H1 (cell line): Measurements from ENCODE around the gene ITGB5. TPM values are rescaled to one million over a fixed set of nuclear protein-coding genes. Genes with fewer than 3 reads are reported as not detected.

Experiments
- CTCF ChIA-PET: fragments of 300-600 bp; sonication (Branson Sonifier 250); formaldehyde crosslinking; loops from one replicate; lab custom pipeline; 2021; ENCODE audit not compliant: partially characterized antibody; lab: Charles Lee
- POLR2A ChIA-PET: fragments of 300-600 bp; sonication (Branson Sonifier 250); formaldehyde crosslinking; loops from one replicate; lab custom pipeline; 2021; ENCODE audit warnings: inconsistent platforms; ENCODE audit not compliant: partially characterized antibody; lab: Charles Lee
- DNase-seq, 2 experiments: peaks; one replicate each; pipeline versions ENCODE4 v3.0.0 to v3.0.0-alpha.2; 2010 to 2022; ENCODE audit warnings: low spot score in 2 of 2, low read depth in 1 of 2, mixed read lengths in 1 of 2
- FAIRE-seq: peaks from 2 replicates; lab custom pipeline; 2011; peaks lifted over from hg19 to GRCh38; lab: Jason Lieb, UNC
- H2AFZ ChIP-seq: 2 replicates; pipeline ENCODE4 v1.8.1; 2012; ENCODE audit warnings: low read length, inconsistent platforms
- H2AK5ac ChIP-seq: 2 replicates; pipeline ENCODE4 v1.6.1; 2013; ENCODE audit warnings: low read depth, low read length
- H2BK120ac ChIP-seq: replicated peaks from 2 replicates; pipeline ENCODE3; 2013; ENCODE audit warnings: low read depth, low read length, inconsistent platforms
- H2BK12ac ChIP-seq: 2 replicates; pipeline ENCODE4 v1.6.1; 2013; ENCODE audit warnings: low read depth, low read length
- H2BK15ac ChIP-seq: 2 replicates; pipeline ENCODE4 v1.6.1; 2013; ENCODE audit warnings: low read length
- H2BK20ac ChIP-seq: 2 replicates; pipeline ENCODE4 v1.6.1; 2013; ENCODE audit warnings: low read length
- H2BK5ac ChIP-seq: 2 replicates; pipeline ENCODE4 v1.6.1; 2013; ENCODE audit warnings: low read depth, low read length
- H3K14ac ChIP-seq: 2 replicates; pipeline ENCODE4 v1.6.1; 2013; ENCODE audit warnings: inconsistent platforms; ENCODE audit not compliant: insufficient read length
- H3K18ac ChIP-seq: 2 replicates; pipeline ENCODE4 v1.6.1; 2013; ENCODE audit warnings: low read length; ENCODE audit errors: extremely low read depth
- H3K23ac ChIP-seq: 2 replicates; pipeline ENCODE4 v1.6.1; 2013; ENCODE audit warnings: inconsistent platforms; ENCODE audit not compliant: insufficient read length
- H3K23me2 ChIP-seq: 2 replicates; pipeline ENCODE4 v1.6.1; 2013; ENCODE audit warnings: low read depth, low read length
- H3K27ac ChIP-seq: 2 replicates; pipeline ENCODE4 v1.6.1; 2011; ENCODE audit warnings: low read depth, low read length, inconsistent platforms
- H3K27me3 ChIP-seq, 4 experiments: replicated peaks in 1 of 4; 1 replicate in 1 of 4; 2 replicates in 3 of 4; pipeline versions ENCODE4 v1.6.1 to v1.8.1; 2011 to 2013; ENCODE audit warnings: low read length in 3 of 4, mild to moderate bottlenecking in 3 of 4, inconsistent platforms in 2 of 4, mixed read lengths in 2 of 4, moderate library complexity in 1 of 4; ENCODE audit not compliant: control insufficient read depth in 3 of 4, insufficient read depth in 3 of 4; ENCODE audit errors: extremely low read depth in 1 of 4
- H3K36me3 ChIP-seq, 4 experiments: 2 replicates each; pipeline versions ENCODE4 v1.6.1 to v1.8.1; 2011 to 2013; ENCODE audit warnings: mild to moderate bottlenecking in 4 of 4, low read length in 3 of 4, moderate library complexity in 2 of 4, control low read depth in 1 of 4, inconsistent platforms in 1 of 4; ENCODE audit not compliant: insufficient read depth in 4 of 4, control insufficient read depth in 2 of 4
- H3K4ac ChIP-seq: replicated peaks from 2 replicates; pipeline ENCODE3; 2013; ENCODE audit warnings: low read length, low read depth, mixed read lengths, inconsistent platforms; ENCODE audit not compliant: insufficient read length
- H3K4me1 ChIP-seq, 4 experiments: replicated peaks in 1 of 4; 1 replicate in 1 of 4; 2 replicates in 3 of 4; pipeline versions ENCODE4 v1.6.1 to v1.8.1; 2011 to 2013; ENCODE audit warnings: low read length in 3 of 4, inconsistent platforms in 2 of 4, mixed read lengths in 1 of 4; ENCODE audit not compliant: insufficient read depth in 4 of 4, control insufficient read depth in 3 of 4
- H3K4me2 ChIP-seq, 2 experiments: 2 replicates each; pipeline versions ENCODE4 v1.6.1 to v1.8.1; 2011 to 2013; ENCODE audit warnings: low read depth in 2 of 2, low read length in 2 of 2, control low read depth in 1 of 2, inconsistent platforms in 1 of 2, mild to moderate bottlenecking in 1 of 2; ENCODE audit not compliant: insufficient read depth in 1 of 2
- H3K4me3 ChIP-seq, 4 experiments: fragments of 200-600, 300-600 bp in 1 of 4; sonication (generic), shearing (Covaris generic), sonication (Bioruptor Twin) in 1 of 4; 2 replicates each; pipeline versions ENCODE4 v1.5.1 to v1.8.1; 2011 to 2016; ENCODE audit warnings: low read length in 4 of 4, low read depth in 3 of 4, control low read depth in 2 of 4, inconsistent platforms in 2 of 4, mild to moderate bottlenecking in 2 of 4, mixed read lengths in 1 of 4, moderate library complexity in 1 of 4; ENCODE audit not compliant: insufficient read depth in 2 of 4; ENCODE audit errors: extremely low read depth in 1 of 4
- H3K56ac ChIP-seq: replicated peaks from 2 replicates; pipeline ENCODE3; 2013; ENCODE audit warnings: low read depth, mild to moderate bottlenecking, mixed read lengths, low read length, inconsistent platforms; ENCODE audit not compliant: insufficient read length
- H3K79me1 ChIP-seq: 2 replicates; pipeline ENCODE4 v1.6.1; 2013; ENCODE audit warnings: low read depth, low read length, control low read depth
- H3K79me2 ChIP-seq, 2 experiments: 2 replicates each; pipeline versions ENCODE4 v1.6.1 to v1.8.1; 2012 to 2013; ENCODE audit warnings: low read length in 2 of 2, mild to moderate bottlenecking in 2 of 2, inconsistent platforms in 1 of 2; ENCODE audit not compliant: insufficient read depth in 2 of 2, control insufficient read depth in 1 of 2
- H3K9ac ChIP-seq, 4 experiments: replicated peaks in 1 of 4; 1 replicate in 1 of 4; 2 replicates in 3 of 4; pipeline versions ENCODE4 v1.6.1 to v1.8.1; 2011 to 2013; ENCODE audit warnings: low read depth in 3 of 4, low read length in 3 of 4, control low read depth in 2 of 4, mild to moderate bottlenecking in 2 of 4, moderate library complexity in 2 of 4, inconsistent platforms in 1 of 4; ENCODE audit errors: extremely low read depth in 1 of 4
- H3K9me3 ChIP-seq, 2 experiments: 2 replicates each; pipeline versions ENCODE4 v1.6.1 to v1.8.1; 2012 to 2013; ENCODE audit warnings: mild to moderate bottlenecking in 2 of 2, moderate library complexity in 2 of 2, control low read depth in 1 of 2, inconsistent platforms in 1 of 2, low read depth in 1 of 2, low read length in 1 of 2, mixed read lengths in 1 of 2; ENCODE audit not compliant: insufficient read depth in 2 of 2
- H4K20me1 ChIP-seq, 2 experiments: replicated peaks in 1 of 2; 2 replicates each; pipeline versions ENCODE3 to v1.8.1; 2011 to 2013; ENCODE audit warnings: inconsistent platforms in 2 of 2, low read length in 2 of 2, mild to moderate bottlenecking in 1 of 2; ENCODE audit not compliant: insufficient read depth in 2 of 2, control insufficient read depth in 1 of 2
- H4K5ac ChIP-seq: 2 replicates; pipeline ENCODE4 v1.6.1; 2013; ENCODE audit warnings: low read length, low read depth, mixed read lengths, inconsistent platforms; ENCODE audit not compliant: insufficient read length
- H4K8ac ChIP-seq: 2 replicates; pipeline ENCODE4 v1.8.0; 2013; ENCODE audit warnings: mild to moderate bottlenecking, moderate library complexity, low read length, inconsistent platforms; ENCODE audit not compliant: insufficient read depth; ENCODE audit errors: extremely low read depth
- H4K91ac ChIP-seq: replicated peaks from 2 replicates; pipeline ENCODE3; 2013; ENCODE audit warnings: low read length, mixed read lengths, inconsistent platforms; ENCODE audit not compliant: insufficient read length
- KDM4A ChIP-seq: IDR thresholded peaks from one replicate; pipeline ENCODE4 v1.7.1; 2012; ENCODE audit warnings: low read depth, mild to moderate bottlenecking, moderate library complexity, low read length, inconsistent platforms; ENCODE audit not compliant: severe bottlenecking
- NRF1 ChIP-seq: IDR thresholded peaks from 2 replicates; pipeline ENCODE4 v1.6.1; 2011; ENCODE audit warnings: mild to moderate bottlenecking, low read depth, low read length, improper control_type of control experiment
- RAD21 ChIP-seq, 2 experiments: IDR thresholded peaks in 1 of 2; conservative IDR thresholded peaks in 1 of 2; 2 replicates each; pipeline ENCODE4 v1.6.1; 2011; ENCODE audit warnings: low read depth in 2 of 2, low read length in 2 of 2, improper control_type of control experiment in 1 of 2, inconsistent platforms in 1 of 2, mild to moderate bottlenecking in 1 of 2, moderate library complexity in 1 of 2
- SIX5 ChIP-seq: IDR thresholded peaks from 2 replicates; pipeline ENCODE4 v1.6.1; 2011; ENCODE audit warnings: mild to moderate bottlenecking, low read depth, low read length
- WGBS, 2 experiments: shearing (Covaris generic) in 1 of 2; methylation state at CpG; one replicate each; pipeline versions ENCODE4 v1.1.6 to v1.1.7; 2013 to 2015; ENCODE audit warnings: low lambda C conversion rate in 2 of 2, mixed read lengths in 2 of 2, inconsistent platforms in 1 of 2, low coverage in 1 of 2, missing lambda C conversion rate in 1 of 2; ENCODE audit not compliant: insufficient replicate concordance in 2 of 2, insufficient coverage in 1 of 2, insufficient read length in 1 of 2; ENCODE audit errors: extremely low coverage in 1 of 2, missing lambda C conversion rate in 1 of 2; 5-methylcytosine and 5-hydroxymethylcytosine counted together
- polyA plus RNA-seq, 7 experiments: library from polyadenylated mRNA; depleted of rRNA in 3 of 7; stranded (reverse) in 5 of 7; unstranded in 2 of 7; fragments of >200 nt in 5 of 7; fragments of 200-250 nt in 2 of 7; gene quantifications; 1 replicate in 5 of 7; 2 replicates in 1 of 7; 4 replicates in 1 of 7; pipeline versions ENCODE4 v1.2.1 to v1.2.3, GENCODE V29; 2011 to 2013; ENCODE audit warnings: missing spikeins in 2 of 7, mixed read lengths in 2 of 7
- total RNA-seq: library from RNA; stranded (reverse); fragmentation: NEBNext Ultra II Directional; extraction: Animal tissue kit (Norgen Biotek cat#: 25700); gene quantifications from 2 replicates; pipeline ENCODE4 v1.2.1, GENCODE V29; 2021

The ITGB5 gene
- total and polyA plus RNA-seq, 2 of the 8 experiments (the other 6 are each of a cell fraction or from before 2014, with no cell fraction given) = 101 to 268 TPM

- H2BK12ac ChIP-seq = no peak overlapping the region
- H3K14ac ChIP-seq = no peak overlapping the region
- no peak overlapping the region for H4K8ac ChIP-seq
- H4K5ac ChIP-seq = no peak overlapping the region
- FAIRE-seq = no peak
- DNase-seq = no peak
- H3K23ac ChIP-seq = no peak overlapping the region
- TF ChIP-seq SIX5 (no peak), NRF1 (no peak), RAD21 (IDR thresholded peaks at IDR 0.05 in 1 of 2, conservative IDR thresholded peaks at IDR 0.05 in 1 of 2; ENCODE audit: low read depth in 2 of 2, low read length in 2 of 2) (no peak), KDM4A (no peak)
- peaks cover 2 to 24% (median 9%) of the 10 kb centered on the region in 4 experiments for H3K36me3 ChIP-seq
- CTCF ChIA-PET = interaction anchor here (0.9 to 2.4 kb wide), 8 partner anchors 11 to 85 kb away, joined by 3 to 14 read pairs (median 6); no protein-coding TSS in a partner anchor
- H3K23me2 ChIP-seq = no peaks in the 10 kb centered on the region
- H3K56ac ChIP-seq = no peak overlapping the region
- H3K18ac ChIP-seq = no peak overlapping the region
- H3K4me3 ChIP-seq = no peak overlapping the region
- peaks cover 0 to 5% (median 3%) of the 10 kb centered on the region in 4 experiments; a peak in 5 of 7 replicates for H3K4me1 ChIP-seq
- H2BK15ac ChIP-seq = no peak overlapping the region
- H3K4me2 ChIP-seq = no peak overlapping the region
- POLR2A ChIA-PET = interaction anchor here (0.6 to 2.0 kb wide), 7 partner anchors 14 to 44 kb away, joined by 3 to 5 read pairs (median 3); no protein-coding TSS in a partner anchor
- H3K79me2 ChIP-seq = 0 out of 4 replicates have a peak, but pooled peaks cover 0 to 4% of the 10 kb centered on the region in 2 experiments
- H3K4ac ChIP-seq = no peak overlapping the region
- H3K27ac ChIP-seq = no peak overlapping the region
- H2BK5ac ChIP-seq = no peak overlapping the region
- H3K27me3 ChIP-seq = no peaks in the 10 kb centered on the region; a peak in 1 of 7 replicates
- no peaks in the 10 kb centered on the region for H3K9me3 ChIP-seq
- 73% methylated on average over 2 of the region's 2 CpGs; no CpG with 5 or more reads in 1 of the 2 experiments for WGBS, 2 experiments
- H2BK120ac ChIP-seq = no peak overlapping the region
- H4K91ac ChIP-seq = no peak overlapping the region
- no peak overlapping the region for H2AFZ ChIP-seq
- H3K9ac ChIP-seq = no peak overlapping the region
- no peaks in the 10 kb centered on the region; the same call in 1 of the 2 replicates for H3K79me1 ChIP-seq
- H2AK5ac ChIP-seq = no peak overlapping the region
- H2BK20ac ChIP-seq = no peak overlapping the region
- H4K20me1 ChIP-seq = no peaks in the 10 kb centered on the region
Observed at GRCh38 chr3:124846189-124846588, 41.0 kb downstream of the ITGB5 start.
